Measurements from ENCODE around the gene TEX55. TPM values are rescaled to one million over a fixed set of nuclear protein-coding genes. Genes with fewer than 3 reads are reported as not detected.
"Not testable (repeated sequence)": the region's sequence is repeated elsewhere in the genome, so short reads cannot be mapped to it uniquely, and the experiment has no call there.

TEX55 gene
- total RNA-seq, 1 donor: not detected

DNA sequence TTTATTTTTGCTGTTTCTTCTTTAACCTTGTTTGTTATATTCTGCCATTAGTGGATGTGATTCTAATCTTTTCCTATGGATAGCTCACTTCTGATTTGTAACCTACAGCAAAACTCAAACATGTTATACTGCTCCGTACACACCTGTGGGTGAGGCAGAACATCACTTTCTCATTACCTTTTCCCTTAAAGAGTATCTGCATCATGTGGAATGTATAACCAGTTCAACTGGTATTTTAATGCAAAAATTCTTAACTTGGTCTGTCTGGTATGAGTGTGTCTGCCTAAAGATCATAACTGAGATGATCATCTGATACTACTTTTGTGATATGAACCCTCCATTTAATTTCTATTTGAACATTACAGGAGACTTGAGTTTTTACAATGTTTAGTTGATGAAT lies 14.4 kb downstream of the TEX55 start:
- TF ChIP-seq, protein P1, sequence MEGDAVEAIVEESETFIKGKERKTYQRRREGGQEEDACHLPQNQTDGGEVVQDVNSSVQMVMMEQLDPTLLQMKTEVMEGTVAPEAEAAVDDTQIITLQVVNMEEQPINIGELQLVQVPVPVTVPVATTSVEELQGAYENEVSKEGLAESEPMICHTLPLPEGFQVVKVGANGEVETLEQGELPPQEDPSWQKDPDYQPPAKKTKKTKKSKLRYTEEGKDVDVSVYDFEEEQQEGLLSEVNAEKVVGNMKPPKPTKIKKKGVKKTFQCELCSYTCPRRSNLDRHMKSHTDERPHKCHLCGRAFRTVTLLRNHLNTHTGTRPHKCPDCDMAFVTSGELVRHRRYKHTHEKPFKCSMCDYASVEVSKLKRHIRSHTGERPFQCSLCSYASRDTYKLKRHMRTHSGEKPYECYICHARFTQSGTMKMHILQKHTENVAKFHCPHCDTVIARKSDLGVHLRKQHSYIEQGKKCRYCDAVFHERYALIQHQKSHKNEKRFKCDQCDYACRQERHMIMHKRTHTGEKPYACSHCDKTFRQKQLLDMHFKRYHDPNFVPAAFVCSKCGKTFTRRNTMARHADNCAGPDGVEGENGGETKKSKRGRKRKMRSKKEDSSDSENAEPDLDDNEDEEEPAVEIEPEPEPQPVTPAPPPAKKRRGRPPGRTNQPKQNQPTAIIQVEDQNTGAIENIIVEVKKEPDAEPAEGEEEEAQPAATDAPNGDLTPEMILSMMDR (IDR thresholded peaks at IDR 0.05; ENCODE audit: insufficient read depth, low read length): no peak
- no peak for DNase-seq (ENCODE audit: low read depth)
- H3K4me3 ChIP-seq (ENCODE audit: low read depth, low read length): no peak overlapping the region

DNA sequence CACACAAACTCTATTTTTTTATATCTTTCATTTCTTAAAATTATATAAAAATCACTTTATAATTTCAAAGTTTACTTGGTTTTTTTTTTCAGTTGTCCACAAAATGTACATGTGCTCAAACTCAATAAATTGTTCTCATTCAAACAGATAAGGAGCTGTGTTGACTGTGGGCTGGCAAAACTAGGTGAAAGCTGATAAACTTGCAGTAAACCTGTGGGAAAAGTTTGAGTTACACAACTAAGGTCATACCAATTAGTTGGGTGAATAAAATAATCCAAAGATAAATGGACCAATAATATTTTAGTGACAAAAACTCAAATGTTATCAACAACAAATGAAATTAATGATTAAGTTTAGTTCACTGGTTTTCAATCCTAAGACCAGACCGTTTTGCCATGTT lies 14.8 kb downstream of the TEX55 start:
- no peak overlapping the region for H3K4me3 ChIP-seq (ENCODE audit: low read depth, low read length)
- TF ChIP-seq, protein P1 (IDR thresholded peaks at IDR 0.05; ENCODE audit: insufficient read depth, low read length): no peak
- DNase-seq (ENCODE audit: low read depth): no peak

DNA sequence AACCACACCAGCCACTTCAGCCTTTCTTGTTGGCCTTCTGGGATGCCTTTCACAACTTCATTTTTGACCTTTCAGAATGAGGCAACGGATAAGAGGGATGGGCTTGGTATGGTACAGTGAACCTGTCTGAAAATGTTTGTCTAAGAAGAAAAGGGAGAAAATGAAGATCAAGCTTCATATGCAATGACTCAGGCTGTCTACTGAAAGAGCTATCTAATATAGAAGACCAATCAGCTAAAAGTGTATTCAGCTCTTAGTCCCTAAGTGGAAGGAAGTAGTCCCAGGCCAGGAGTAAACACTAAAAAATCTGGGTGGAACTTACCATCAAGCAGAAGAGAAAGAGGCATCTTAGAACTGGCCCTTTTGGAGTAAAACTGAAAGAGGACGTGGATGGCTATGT lies 15.3 kb downstream of the TEX55 start:
- TF ChIP-seq, protein P1 (IDR thresholded peaks at IDR 0.05; ENCODE audit: insufficient read depth, low read length): no peak
- no peak for DNase-seq (ENCODE audit: low read depth)
- H3K4me3 ChIP-seq (ENCODE audit: low read depth, low read length): no peak overlapping the region

DNA sequence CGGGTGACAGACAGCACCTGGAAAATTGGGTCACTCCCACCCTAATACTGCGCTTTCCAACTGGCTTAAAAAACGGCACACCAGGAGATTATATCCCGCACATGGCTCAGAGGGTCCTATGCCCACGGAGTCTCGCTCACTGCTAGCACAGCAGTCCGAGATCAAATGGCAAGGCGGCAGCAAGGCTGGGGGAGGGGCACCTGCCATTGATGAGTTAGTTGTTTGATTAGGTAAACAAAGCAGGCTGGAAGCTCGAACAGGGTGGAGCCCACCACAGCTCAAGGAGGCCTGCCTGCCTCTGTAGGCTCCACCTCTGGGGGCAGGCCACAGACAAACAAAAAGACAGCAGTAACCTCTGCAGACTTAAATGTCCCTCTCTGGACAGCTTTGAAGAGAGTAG lies 18.8 kb downstream of the TEX55 start:
- H3K4me3 ChIP-seq (ENCODE audit: low read depth, low read length); DNase-seq (ENCODE audit: low read depth): not testable (repeated sequence)

DNA sequence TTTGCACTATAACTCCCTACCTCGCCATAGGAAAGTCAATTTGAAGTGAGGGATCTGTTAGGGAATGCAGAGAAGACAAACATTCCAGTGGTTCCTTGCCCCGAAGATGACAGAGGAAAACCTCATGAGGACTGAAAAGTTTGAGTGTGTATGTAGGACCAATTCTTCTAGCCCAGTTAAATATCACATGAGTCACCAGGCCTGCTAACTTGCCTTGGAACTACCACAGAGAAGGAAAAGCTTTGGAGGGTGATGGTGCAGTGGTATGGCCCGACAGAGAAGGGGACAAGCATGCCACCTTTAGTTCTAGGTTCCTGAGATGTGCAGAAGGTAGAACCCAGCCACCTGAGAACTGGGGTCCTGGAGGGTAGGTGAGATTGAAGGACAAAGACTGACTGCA lies 24.9 kb downstream of the TEX55 start:
- no peak for DNase-seq (ENCODE audit: low read depth)
- no peak overlapping the region for H3K4me3 ChIP-seq (ENCODE audit: low read depth, low read length)
- TF ChIP-seq, protein P1 (IDR thresholded peaks at IDR 0.05; ENCODE audit: insufficient read depth, low read length): no peak

DNA sequence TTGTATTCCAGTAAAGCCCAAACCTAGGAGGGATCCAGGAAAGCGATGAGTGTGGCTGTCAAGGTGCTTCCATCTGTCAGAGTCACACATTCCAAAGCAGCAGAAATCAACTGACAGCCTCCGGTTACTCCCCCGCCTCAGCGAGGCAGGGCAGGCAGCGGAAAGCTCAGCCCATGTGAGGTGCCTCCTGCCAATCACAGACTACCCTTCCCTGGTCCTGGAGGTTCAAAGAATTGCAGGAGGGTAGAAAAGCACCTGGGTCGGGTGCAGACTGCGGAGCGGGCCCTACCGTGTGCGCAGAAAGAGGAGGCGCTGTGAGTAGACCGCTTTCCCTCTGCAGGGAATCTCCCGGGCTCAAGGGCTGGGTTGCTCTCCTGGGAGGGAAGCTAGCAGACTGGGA lies 27.4 kb downstream of the TEX55 start, which contains the start of gene UPK1B:
Gene UPK1B, plus strand, starts transcription at position 274 of the 400 bp plus-strand sequence. CDS start 13,144 bp downstream, outside the sequence.
- no peak for DNase-seq (ENCODE audit: low read depth)
- H3K4me3 ChIP-seq (ENCODE audit: low read depth, low read length): no peak within 1 kb of the TSS
- TF ChIP-seq, protein P1 (IDR thresholded peaks at IDR 0.05; ENCODE audit: insufficient read depth, low read length): no peak

DNA sequence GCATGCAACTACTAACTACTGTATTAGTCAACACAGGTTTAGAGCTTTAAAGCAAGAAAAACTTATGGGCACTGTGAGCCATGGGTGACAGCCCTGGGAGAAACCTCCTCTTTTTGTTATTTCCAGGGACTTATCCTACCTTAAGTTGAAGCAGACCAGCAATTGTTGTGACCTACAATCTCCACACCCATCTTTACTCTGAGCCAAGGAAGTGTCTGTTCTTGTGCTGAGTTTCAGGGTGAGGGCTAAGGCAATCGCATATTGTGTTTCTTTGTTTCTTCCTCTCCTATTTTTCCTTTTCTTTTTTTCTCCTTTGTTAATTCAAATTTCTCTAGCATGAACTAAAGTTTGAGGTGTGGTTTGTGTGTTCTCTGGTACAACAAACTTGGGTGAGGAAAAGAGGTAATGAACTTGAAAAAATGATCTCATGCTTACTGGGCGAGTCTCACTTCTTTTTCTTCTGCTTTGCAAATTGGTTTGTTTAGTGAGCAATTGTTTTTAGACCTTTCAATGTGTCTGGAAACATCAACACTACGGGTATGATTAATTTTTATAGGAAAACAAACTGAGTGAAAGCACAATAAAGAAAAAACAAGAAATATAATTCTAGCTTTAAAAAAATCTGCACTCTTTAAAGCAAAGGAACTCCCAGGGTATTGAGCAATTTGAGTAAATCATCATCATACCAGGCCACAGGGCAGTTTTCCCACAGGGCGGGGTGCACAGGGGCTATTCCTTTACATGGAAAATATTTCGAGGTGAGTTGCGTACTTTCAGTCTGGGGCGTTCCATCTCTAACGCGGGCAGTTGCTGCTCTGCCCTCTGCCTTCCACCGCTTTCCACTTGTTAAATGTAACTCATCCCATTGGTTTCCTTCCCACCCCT lies 30.1 kb downstream of the TEX55 start:
- TF ChIP-seq, protein P1 (IDR thresholded peaks at IDR 0.05; ENCODE audit: insufficient read depth, low read length): no peak
- DNase-seq (ENCODE audit: low read depth): peak; percentile 74
- no peak overlapping the region for H3K4me3 ChIP-seq (ENCODE audit: low read depth, low read length)

All from fibroblast of the aortic adventitia (primary cell).